Activated CD4-positive, CD25-positive, alpha-beta regulatory T cell (primary cell): Measurements from ENCODE around the gene CPED1.
"Not testable (repeated sequence)": the region's sequence is repeated elsewhere in the genome, so short reads cannot be mapped to it uniquely, and the experiment has no call there.

Experiments used
- DNase-seq, 4 experiments: peaks; one replicate each; lab custom pipeline; 2025; lab: John Stamatoyannopoulos, UW

Gene CPED1

DNA sequence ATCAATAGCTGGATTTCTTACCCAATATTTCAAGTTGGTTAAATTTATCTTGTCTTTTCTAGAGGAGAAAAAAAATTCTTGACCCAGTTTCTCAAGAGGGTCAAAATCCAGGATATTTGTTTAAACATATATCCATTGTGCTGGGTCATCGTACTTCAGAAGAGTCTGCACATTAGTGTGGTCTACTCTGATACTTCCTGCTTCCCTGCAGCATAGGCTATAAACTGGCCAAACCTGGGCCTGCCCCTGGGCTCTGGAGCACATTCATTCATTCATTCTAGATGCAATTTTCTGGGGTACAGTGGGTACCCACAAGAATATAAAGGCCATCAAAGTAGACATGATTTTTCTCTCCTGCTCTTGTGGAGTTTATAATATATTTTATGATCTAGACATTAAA is 198.2 kb downstream of the CPED1 start:
- DNase-seq: no peak

DNA sequence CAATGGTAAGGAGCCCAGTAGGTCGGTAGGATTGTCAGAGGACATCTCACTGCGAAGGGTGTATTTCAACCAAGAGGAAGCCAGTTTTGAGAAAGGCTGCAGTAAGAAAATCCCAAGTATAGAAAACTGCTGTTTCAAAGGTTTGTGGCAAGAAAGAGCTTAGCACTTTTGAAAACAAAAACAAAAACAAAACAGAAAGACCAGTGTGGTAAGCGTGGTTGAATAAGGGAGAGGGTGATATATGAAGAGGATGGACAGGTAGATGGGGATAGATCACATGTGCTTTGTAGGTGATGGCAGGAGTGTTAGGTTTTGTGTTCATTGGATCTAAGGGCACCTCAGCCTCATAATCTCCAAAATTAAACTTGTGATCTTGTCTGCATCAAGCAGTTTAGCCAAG is 198.7 kb downstream of the CPED1 start:
- DNase-seq: no peak

DNA sequence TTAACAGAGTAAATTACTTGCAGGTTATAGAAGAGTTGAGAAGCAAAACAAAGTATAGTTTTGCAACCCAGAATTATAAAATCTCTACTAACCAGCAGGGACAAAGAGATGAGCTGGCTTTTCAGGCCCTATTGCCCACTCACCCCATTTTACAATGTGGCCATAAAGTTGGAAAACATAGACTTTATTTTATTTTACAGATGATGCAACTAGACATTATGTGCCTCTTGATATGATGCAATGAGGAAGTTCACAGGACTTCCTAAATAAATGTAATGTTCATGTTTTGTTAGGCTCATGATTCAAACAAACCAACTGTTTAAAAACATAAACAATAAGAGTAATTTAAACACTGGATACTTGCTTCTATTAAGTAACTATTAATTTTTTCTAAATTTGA is 199.2 kb downstream of the CPED1 start:
- DNase-seq: no peak

GRCh38 chr7:121192834-121193233 is 204.3 kb downstream of the CPED1 start:
- DNase-seq: no peak

GRCh38 chr7:121195010-121195409 is 206.5 kb downstream of the CPED1 start:
- no peak for DNase-seq

- no peak for DNase-seq
Measured at GRCh38 chr7:121195874-121196273, 207.4 kb downstream of the CPED1 start.

DNA sequence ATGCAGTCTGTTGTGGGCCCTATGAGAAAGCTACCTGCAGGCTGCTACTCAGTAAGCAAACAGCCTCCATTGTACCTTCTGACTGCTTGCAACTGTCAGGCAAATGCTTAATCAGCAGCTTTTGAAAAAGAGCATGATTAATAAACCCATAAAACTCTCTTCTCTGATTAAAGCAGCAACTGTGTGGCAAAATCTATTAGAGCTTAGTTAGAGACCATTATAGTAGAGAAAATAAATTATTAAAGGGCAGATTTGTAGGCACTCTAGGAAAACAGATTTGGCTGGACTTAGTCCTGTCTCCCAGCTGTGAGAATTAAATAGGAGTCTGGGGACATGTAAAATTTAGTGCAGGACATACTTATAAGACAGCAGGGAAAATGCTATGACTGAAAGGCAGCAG is 207.8 kb downstream of the CPED1 start:
- DNase-seq: no peak

- DNase-seq: no peak
Measured at GRCh38 chr7:121197455-121197854, 208.9 kb downstream of the CPED1 start.

DNA sequence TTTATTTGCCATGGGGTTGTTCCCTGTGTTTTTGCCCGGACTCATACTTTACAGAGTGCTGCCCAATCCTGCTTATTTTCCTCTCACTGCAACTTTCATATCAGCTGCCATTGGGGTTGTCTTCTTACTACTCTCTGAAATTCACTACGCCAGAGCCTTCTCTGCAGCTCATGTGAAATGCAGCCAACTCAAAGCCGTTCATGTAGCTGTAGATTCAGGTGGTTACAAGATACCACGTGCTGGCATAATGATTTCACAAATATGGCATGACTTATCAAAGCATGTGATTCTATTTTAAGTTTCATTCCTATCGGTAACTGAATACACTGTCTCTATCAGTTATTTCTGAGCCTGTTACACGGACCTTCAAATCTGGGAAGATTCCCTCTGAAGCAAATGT is 210.0 kb downstream of the CPED1 start:
- DNase-seq: no peak

DNA sequence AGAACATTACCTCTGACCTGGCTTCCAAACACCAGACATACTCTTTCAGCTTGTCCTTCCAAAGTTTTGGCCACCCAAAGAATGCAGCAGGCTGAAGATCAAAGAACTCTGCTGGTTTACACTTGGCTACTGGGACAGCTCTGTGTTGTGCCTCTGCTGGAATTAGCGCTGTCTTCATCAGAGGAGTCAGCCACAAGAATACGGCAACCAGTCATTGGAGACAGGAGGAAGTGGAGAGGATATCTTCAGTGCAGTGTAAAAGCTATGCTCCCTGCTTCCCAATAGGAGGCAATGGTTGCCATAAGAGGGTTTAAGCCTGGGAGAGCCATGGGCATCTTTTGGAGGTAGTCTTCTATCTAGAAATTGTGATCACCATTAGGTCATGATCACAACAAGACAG is 213.6 kb downstream of the CPED1 start:
- DNase-seq: no peak

GRCh38 chr7:121202834-121203233 is 214.3 kb downstream of the CPED1 start:
- DNase-seq: no peak

- no peak for DNase-seq
Measured at GRCh38 chr7:121204537-121204936, 216.0 kb downstream of the CPED1 start.

- no peak for DNase-seq
Measured at GRCh38 chr7:121205777-121206176, 217.3 kb downstream of the CPED1 start.

DNA sequence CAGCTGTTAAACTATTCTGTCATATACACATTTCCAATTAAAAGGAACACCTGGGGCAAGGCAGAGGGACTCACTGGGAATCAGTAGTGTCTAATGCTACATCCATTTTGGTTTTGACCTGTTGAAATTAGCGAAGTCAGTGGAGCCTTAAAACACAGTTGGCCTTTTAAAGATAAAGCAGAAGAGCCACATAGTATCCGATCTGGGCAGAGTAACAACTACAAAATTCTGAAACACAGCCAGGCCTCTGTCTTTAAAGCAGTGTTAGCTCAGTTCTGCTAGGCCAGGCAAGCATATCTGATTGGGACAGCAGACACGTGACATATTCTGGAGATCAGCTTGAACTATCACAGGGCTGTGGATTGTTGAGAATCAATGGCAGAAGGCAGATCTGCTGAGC is 222.7 kb downstream of the CPED1 start:
- DNase-seq: no peak

DNA sequence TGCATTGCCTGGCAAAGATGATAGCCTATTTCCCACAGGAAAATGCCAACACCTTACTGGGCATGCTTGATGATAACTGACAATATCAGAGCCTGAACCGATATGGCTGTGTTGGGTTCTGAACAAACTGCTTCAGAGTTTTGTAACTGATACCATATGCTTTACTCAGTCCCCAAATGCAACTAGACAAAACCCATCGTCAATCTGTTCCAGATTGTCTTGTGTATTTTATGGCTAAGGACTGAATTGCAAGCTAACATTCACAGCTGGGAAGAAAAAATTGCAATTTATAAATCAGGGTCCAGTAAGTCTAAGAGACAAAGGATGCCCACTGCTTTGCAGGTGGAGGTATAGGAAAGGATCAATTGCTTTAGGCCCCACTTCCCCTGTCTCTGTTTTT is 223.5 kb downstream of the CPED1 start:
- no peak for DNase-seq

DNA sequence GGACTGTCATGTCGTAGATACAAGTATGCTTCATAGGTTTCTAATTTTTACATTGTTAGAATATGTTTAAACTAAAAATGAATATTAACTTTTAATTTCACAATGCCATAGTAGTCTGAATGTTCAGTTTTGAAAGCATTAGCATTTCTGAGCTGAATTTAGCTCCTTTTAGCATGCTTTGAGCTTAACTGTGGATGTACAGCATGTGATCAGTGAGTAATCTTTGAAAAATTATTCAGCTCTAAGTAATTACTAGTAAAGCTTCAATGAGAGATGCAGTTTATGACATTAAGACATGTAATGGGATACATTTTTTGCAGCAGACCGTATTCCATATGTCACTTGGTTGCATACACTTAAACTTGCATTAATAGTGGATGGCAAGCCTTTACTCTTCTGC is 226.1 kb downstream of the CPED1 start:
- DNase-seq: no peak

DNA sequence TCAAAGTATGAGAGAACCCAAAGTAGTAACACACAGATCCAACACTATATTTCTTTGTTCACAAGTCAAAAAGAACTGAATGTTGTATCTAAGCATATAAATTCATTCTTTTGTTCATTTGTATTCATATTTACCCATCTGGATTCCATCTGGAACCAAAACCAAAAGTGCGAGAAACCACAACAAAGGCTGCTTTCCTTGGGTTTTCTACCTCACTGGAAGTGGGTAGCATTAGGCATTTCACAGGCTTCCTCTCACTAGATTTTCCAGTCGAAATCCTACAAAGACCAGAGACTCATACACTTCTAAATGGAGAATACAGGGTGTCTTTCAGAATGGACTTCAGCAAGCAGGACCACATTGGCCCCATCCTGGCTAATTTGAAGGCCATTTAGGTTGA is 230.5 kb downstream of the CPED1 start:
- DNase-seq: no peak

DNA sequence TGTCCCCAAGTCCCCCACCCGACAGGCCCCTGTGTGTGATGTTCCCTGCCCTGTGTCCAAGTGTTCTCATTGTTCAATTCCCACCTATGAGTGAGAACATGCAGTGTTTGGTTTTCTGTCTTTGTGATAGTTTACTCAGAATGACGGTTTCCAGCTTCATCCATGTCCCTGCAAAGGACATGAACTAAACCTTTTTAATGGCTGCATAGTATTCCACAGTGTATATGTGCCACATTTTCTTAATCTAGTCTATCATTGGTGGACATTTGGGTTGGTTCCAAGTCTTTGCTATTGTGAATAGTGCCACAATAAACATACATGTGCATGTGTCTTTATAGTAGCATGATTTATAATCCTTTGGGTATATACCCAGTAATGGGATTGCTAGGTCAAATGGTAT is 232.6 kb downstream of the CPED1 start:
- DNase-seq: not testable (repeated sequence)

GRCh38 chr7:121228779-121229178 is 240.3 kb downstream of the CPED1 start:
- DNase-seq: no peak

DNA sequence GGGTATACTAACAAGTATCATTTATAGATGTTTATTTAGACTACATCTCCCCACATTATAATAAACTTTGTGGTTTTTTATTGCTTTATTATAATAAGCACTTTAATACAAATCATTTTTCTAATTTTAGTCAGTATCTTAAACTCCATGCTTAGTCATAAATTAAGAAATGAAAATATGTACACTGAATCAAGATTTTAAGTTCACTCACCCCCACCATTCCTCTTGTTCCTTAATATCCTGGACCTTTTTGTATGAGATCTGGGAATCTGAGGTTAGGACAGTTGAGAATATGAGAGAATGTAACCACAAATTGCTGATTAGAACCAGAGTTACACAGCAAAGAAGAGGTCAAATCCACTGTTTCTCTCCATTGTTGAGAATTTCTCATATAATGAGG is 246.7 kb downstream of the CPED1 start:
- no peak for DNase-seq

DNA sequence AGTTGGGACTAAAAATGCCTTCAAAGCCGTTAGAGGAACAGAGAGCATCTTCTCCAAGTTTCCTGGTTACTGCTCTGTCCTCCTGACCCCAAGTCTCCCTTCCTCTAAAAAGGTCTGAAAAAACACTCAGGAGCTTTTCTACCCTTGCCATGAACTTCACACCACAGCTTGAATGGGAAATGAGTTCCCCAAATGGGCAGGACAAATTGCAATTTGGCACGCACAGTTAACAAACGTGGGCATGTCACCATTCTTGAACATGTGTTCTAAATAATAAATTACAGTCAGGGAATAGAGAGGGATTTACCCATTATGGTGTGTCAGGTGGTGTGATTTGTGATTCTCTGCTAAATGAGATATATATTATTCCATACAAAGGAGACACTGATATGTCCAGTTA is 249.1 kb downstream of the CPED1 start:
- no peak for DNase-seq

DNA sequence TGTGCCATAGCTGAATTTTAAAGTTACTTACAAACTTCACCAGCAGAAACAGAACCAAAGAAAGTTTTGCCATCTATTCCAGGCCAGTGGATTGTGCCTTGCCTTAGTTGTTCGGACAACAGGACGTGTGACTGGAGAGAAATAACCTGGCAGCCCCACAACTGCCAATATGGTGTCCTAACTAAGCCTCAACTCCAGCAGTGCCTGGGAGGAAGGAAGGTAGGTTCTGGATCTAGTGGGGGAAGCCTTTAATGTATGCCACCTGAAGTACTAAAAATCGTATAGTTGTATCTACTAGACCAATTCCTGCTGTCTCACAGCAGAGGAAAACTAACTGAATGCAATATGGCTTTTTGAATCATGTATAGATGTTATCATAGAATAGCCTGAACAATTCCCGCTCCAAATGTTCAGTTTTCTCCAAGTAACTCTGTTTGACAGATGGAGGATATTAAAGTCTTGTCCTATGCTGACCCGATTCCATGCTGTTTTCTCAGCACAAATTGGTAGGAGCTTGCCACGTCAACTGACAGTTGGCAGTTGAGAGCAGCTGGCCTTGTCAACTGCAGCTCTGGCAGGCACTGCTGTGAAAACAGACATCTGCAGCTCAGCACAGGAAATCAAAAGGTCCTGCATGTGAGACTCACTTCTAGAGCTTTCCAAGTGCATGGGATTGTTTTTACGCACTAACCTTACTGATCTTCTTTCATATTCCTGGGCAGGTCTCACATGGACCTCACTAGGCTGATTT is 255.8 kb downstream of the CPED1 start:
- DNase-seq: no peak

DNA sequence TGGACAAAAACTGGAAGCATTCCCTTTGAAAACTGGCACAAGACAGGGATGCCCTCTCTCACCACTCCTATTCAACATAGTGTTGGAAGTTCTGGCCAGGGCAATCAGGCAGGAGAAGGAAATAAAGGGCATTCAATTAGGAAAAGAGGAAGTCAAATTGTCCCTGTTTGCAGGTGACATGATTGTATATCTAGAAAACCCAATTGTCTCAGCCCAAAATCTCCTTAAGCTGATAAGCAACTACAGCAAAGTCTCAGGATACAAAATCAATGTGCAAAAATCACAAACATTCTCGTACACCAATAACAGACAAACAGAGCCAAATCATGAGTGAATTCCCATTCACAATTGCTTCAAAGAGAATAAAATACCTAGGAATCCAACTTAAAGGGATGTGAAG is 262.9 kb downstream of the CPED1 start:
- not testable (repeated sequence) for DNase-seq

DNA sequence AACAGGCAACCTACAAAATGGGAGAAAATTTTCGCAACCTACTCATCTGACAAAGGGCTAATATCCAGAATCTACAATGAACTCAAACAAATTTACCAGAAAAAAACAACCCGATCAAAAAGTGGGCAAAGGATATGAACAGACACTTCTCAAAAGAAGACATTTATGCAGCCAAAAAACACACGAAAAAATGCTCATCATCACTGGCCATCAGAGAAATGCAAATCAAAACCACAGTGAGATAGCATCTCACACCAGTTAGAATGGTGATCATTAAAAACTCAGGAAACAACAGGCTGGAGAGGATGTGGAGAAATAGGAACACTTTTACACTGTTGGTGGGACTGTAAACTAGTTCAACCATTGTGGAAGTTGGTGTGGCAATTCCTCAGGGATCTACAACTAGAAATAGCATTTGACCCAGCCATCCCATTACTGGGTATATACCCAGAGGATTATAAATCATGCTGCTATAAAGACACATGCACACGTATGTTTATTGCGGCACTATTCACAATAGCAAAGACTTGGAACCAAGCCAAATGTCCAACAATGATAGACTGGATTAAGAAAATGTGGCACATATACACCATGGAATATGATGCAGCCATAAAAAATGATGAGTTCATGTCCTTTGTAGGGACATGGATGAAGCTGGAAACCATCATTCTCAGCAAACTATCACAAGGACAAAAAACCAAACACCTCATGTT is 264.2 kb downstream of the CPED1 start:
- not testable (repeated sequence) for DNase-seq
